A549 (cell line): Measurements from ENCODE around the gene NOTCH2. TPM values are rescaled to one million over a fixed set of nuclear protein-coding genes. Genes with fewer than 3 reads are reported as not detected.

Experiments
- ATAC-seq, 2 experiments: fragments of 200-7000 bp in 1 of 2; fragments of >200 bp in 1 of 2; cut with Nextera tagmentation in 1 of 2; cut with Tn5 transposase in 1 of 2; 3 replicates each; pipeline versions ENCODE4 v1.8.0 to v1.9.1; 2018 to 2020; ENCODE audit warnings: mild to moderate bottlenecking in 1 of 2, moderate library complexity in 1 of 2
- CTCF ChIA-PET: fragments of 300-600 bp; sonication (Branson Sonifier 250); formaldehyde crosslinking; extraction: SDS; loops from one replicate; lab custom pipeline; 2021; ENCODE audit warnings: antibody characterized with exemption, inconsistent platforms; lab: Yijun Ruan, JAX
- POLR2A ChIA-PET: fragments of 350-600 bp; formaldehyde crosslinking; extraction: SDS; loops from one replicate; lab custom pipeline; 2021; ENCODE audit warnings: antibody characterized with exemption, inconsistent platforms; lab: Yijun Ruan, JAX
- DNase-seq, 2 experiments: peaks; one replicate each; pipeline versions ENCODE4 v3.0.0 to v3.0.0-alpha.2; 2011 to 2016; ENCODE audit warnings: low read depth in 1 of 2, low spot score in 1 of 2
- FAIRE-seq: peaks from 2 replicates; lab custom pipeline; 2011; peaks lifted over from hg19 to GRCh38; lab: Jason Lieb, UNC
- H3K27ac ChIP-seq, 2 experiments: fragments of >200 bp; sonication (Bioruptor Twin); formaldehyde crosslinking; 3 replicates each; pipeline ENCODE4 v1.5.1; 2016 to 2017
- H3K4me1 ChIP-seq: fragments of >200 bp; sonication (Bioruptor Twin); formaldehyde crosslinking; 3 replicates; pipeline ENCODE4 v1.6.1; 2016
- H3K4me2 ChIP-seq: fragments of >200 bp; sonication (Bioruptor Twin); formaldehyde crosslinking; 3 replicates; pipeline ENCODE4 v1.6.1; 2016
- H3K4me3 ChIP-seq: fragments of >200 bp; sonication (Bioruptor Twin); formaldehyde crosslinking; 3 replicates; pipeline ENCODE4 v1.5.1; 2016
- H3K9me3 ChIP-seq: fragments of >200 bp; sonication (Bioruptor Twin); formaldehyde crosslinking; 3 replicates; pipeline ENCODE4 v1.6.1; 2016
- BCL3 ChIP-seq: fragments of >200 bp; sonication (Bioruptor Twin); formaldehyde crosslinking; IDR thresholded peaks from 3 replicates; pipeline ENCODE4 v1.6.1; 2016
- BHLHE40 ChIP-seq: IDR thresholded peaks from 2 replicates; pipeline ENCODE4 v1.6.1; 2012; ENCODE audit warnings: low read depth, low read length, inconsistent platforms
- CTCF ChIP-seq: fragments of >200 bp; sonication (Bioruptor Twin); formaldehyde crosslinking; IDR thresholded peaks from 3 replicates; pipeline ENCODE4 v1.5.1; 2016
- EHMT2 ChIP-seq: fragments of 200-600 bp; sonication (generic); IDR thresholded peaks from 2 replicates; pipeline ENCODE4 v1.6.1; 2016; ENCODE audit warnings: antibody characterized with exemption, low read depth, mild to moderate bottlenecking, moderate library complexity
- FOSL2 ChIP-seq, 2 experiments: fragments of 450-650 bp in 1 of 2; fragments of >200 bp in 1 of 2; sonication (Bioruptor Twin) in 1 of 2; formaldehyde crosslinking; IDR thresholded peaks; 2 replicates each; pipeline versions ENCODE4 v1.5.0 to v1.6.1; 2016 to 2020; ENCODE audit warnings: mild to moderate bottlenecking in 1 of 2, moderate library complexity in 1 of 2
- FOXS1 ChIP-seq: fragments of 250-450 bp; sonication (Bioruptor Pico); IDR thresholded peaks from 2 replicates; pipeline ENCODE4 v1.5.0; 2020; ENCODE audit warnings: mild to moderate bottlenecking, moderate library complexity
- HDAC2 ChIP-seq: fragments of 200-600 bp; sonication (generic); IDR thresholded peaks from 2 replicates; pipeline ENCODE4 v1.6.1; 2016
- HOXB5 ChIP-seq: fragments of 250-450 bp; sonication (Bioruptor Pico); IDR thresholded peaks from 2 replicates; pipeline ENCODE4 v1.5.0; 2020; ENCODE audit warnings: mild to moderate bottlenecking, moderate library complexity
- JUN ChIP-seq, 2 experiments: fragments of >200 bp; sonication (Bioruptor Twin); formaldehyde crosslinking; IDR thresholded peaks; 2 replicates in 1 of 2; 3 replicates in 1 of 2; pipeline ENCODE4 v1.6.1; 2016 to 2017
- MAFK ChIP-seq: fragments of 450-650 bp; IDR thresholded peaks from 2 replicates; pipeline ENCODE4 v1.6.1; 2014; ENCODE audit not compliant: partially characterized antibody
- MAX ChIP-seq: IDR thresholded peaks from 2 replicates; pipeline ENCODE4 v1.6.1; 2012
- MYC ChIP-seq: IDR thresholded peaks from 2 replicates; pipeline ENCODE4 v1.6.1; 2012; ENCODE audit warnings: mild to moderate bottlenecking, inconsistent platforms, low read length, improper control_type of control experiment, borderline replicate concordance
- NFE2L2 ChIP-seq: fragments of 150-350 bp; conservative IDR thresholded peaks from 2 replicates; pipeline ENCODE4 v1.6.1; 2014; ENCODE audit warnings: low read length
- POLR2A ChIP-seq: IDR thresholded peaks from 2 replicates; pipeline ENCODE4 v1.6.1; 2012; ENCODE audit warnings: mild to moderate bottlenecking, low read length
- POLR2AphosphoS2 ChIP-seq: conservative IDR thresholded peaks from 2 replicates; pipeline ENCODE4 v1.6.1; 2012; ENCODE audit warnings: low read length, improper control_type of control experiment, inconsistent platforms
- RAD21 ChIP-seq, 2 experiments: fragments of >200 bp in 1 of 2; sonication (Bioruptor Twin) in 1 of 2; formaldehyde crosslinking in 1 of 2; IDR thresholded peaks in 1 of 2; conservative IDR thresholded peaks in 1 of 2; 2 replicates in 1 of 2; 3 replicates in 1 of 2; pipeline ENCODE4 v1.6.1; 2012 to 2018; ENCODE audit warnings: inconsistent platforms in 1 of 2
- RARB ChIP-seq: fragments of 250-450 bp; sonication (Bioruptor Pico); IDR thresholded peaks from 2 replicates; pipeline ENCODE4 v1.8.0; 2021; ENCODE audit warnings: mild to moderate bottlenecking, moderate library complexity
- RFX5 ChIP-seq: fragments of 450-650 bp; IDR thresholded peaks from 2 replicates; pipeline ENCODE4 v1.7.1; 2014; ENCODE audit warnings: antibody characterized with exemption, mild to moderate bottlenecking, moderate library complexity
- SMC3 ChIP-seq: fragments of >200 bp; sonication (Bioruptor Twin); formaldehyde crosslinking; IDR thresholded peaks from 3 replicates; pipeline ENCODE4 v1.6.1; 2018; ENCODE audit warnings: inconsistent platforms
- TFCP2L1 ChIP-seq: fragments of 250-450 bp; sonication (Bioruptor Pico); IDR thresholded peaks from 2 replicates; pipeline ENCODE4 v1.5.0; 2021; ENCODE audit warnings: mild to moderate bottlenecking
- TP53 ChIP-seq: fragments of 250-450 bp; sonication (Bioruptor Pico); IDR thresholded peaks from 2 replicates; pipeline ENCODE4 v1.5.0; 2021; ENCODE audit warnings: mild to moderate bottlenecking, moderate library complexity
- WGBS: methylation state at CpG from one replicate; pipeline ENCODE4 v1.1.6; 2017; ENCODE audit errors: missing lambda C conversion rate; 5-methylcytosine and 5-hydroxymethylcytosine counted together
- polyA plus RNA-seq, 4 experiments: library from polyadenylated mRNA; depleted of rRNA in 3 of 4; stranded (reverse); fragments of >200 nt; fragmentation: RNase III in 1 of 4; extraction: RNeasy Plus Mini Kit Qiagen cat#74134 plus additional on column Dnase treatment in 1 of 4; gene quantifications; 2 replicates in 3 of 4; 3 replicates in 1 of 4; pipeline ENCODE4 v1.2.3, GENCODE V29; 2011 to 2017
- TF ChIP-seq, protein P1 (sequence below): fragments of >200 bp; sonication (Bioruptor Twin); formaldehyde crosslinking; IDR thresholded peaks from 2 replicates; pipeline ENCODE4 v1.6.1; 2016
- TF ChIP-seq, protein P2 (sequence below): fragments of 250-450 bp; sonication (Bioruptor Pico); IDR thresholded peaks from 2 replicates; pipeline ENCODE4 v1.5.0; 2020; ENCODE audit warnings: low read depth, mild to moderate bottlenecking, moderate library complexity
- TF ChIP-seq, protein P3 (sequence below): fragments of 150-350 bp; IDR thresholded peaks from 2 replicates; pipeline ENCODE4 v1.6.1; 2014; ENCODE audit warnings: low read depth, mild to moderate bottlenecking, low read length
- TF ChIP-seq, protein P4 (sequence below): fragments of 250-450 bp; sonication (Bioruptor Pico); IDR thresholded peaks from 2 replicates; pipeline ENCODE4 v1.5.0; 2021; ENCODE audit warnings: mild to moderate bottlenecking, moderate library complexity, borderline replicate concordance

NOTCH2 gene
- polyA plus RNA-seq, 2 of the 4 experiments (the other 2 are of a cell fraction): 11.6 to 15.0 TPM

- TF ChIP-seq NFE2L2 (no peak), HDAC2 (no peak)
These were observed 100.9 kb downstream of the NOTCH2 start (continued) for GRCh38 chr1:119968601-119969000.

GRCh38 chr1:119968068-119968492 is 101.4 kb downstream of the NOTCH2 start:
- ATAC-seq: peak; percentile 62 to 87; a peak in 5 of 6 replicates
- POLR2A ChIA-PET: no interaction called here
- 86% methylated on average over 1 of the region's 1 CpG for WGBS
- no peak for FAIRE-seq
- DNase-seq: peak; percentile 6 to 54
- H3K9me3 ChIP-seq: no peaks in the 10 kb centered on the region
- H3K4me2 ChIP-seq: no peak overlapping the region
- H3K27ac ChIP-seq: no peak overlapping the region
- no peaks in the 10 kb centered on the region for H3K4me1 ChIP-seq
- CTCF ChIA-PET: interaction anchor here (0.6 to 2.7 kb wide), 7 partner anchors 9 to 19 kb away, joined by 4 to 21 read pairs (median 4); no protein-coding TSS in a partner anchor
- no peak overlapping the region for H3K4me3 ChIP-seq
- TF ChIP-seq MAFK (peak; percentile 63), CTCF (peak; percentile 64), JUN (IDR thresholded peaks at IDR 0.05) (no peak), SMC3 (peak; percentile 49; the same call in 2 of the 3 replicates), MAX (no peak), POLR2AphosphoS2 (no peak), HDAC2 (no peak), EHMT2 (no peak), RAD21 (conservative IDR thresholded peaks at IDR 0.05 in 1 of 2, IDR thresholded peaks at IDR 0.05 in 1 of 2) (peak; percentile 27 to 49; a peak in 4 of 5 replicates), TP53 (CRISPR knock-in tag) (no peak)
- TF ChIP-seq, protein P1, sequence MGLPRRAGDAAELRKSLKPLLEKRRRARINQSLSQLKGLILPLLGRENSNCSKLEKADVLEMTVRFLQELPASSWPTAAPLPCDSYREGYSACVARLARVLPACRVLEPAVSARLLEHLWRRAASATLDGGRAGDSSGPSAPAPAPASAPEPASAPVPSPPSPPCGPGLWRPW: no peak
- TF ChIP-seq, protein P2, sequence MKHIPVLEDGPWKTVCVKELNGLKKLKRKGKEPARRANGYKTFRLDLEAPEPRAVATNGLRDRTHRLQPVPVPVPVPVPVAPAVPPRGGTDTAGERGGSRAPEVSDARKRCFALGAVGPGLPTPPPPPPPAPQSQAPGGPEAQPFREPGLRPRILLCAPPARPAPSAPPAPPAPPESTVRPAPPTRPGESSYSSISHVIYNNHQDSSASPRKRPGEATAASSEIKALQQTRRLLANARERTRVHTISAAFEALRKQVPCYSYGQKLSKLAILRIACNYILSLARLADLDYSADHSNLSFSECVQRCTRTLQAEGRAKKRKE (CRISPR knock-in tag): no peak

- 94% methylated on average over 2 of the region's 2 CpGs for WGBS
- Histone ChIP-seq H3K27ac (no peak overlapping the region), H3K4me2 (no peak overlapping the region), H3K9me3 (no peaks in the 10 kb centered on the region), H3K4me3 (no peak overlapping the region), H3K4me1 (no peaks in the 10 kb centered on the region)
- TF ChIP-seq, protein P2 (CRISPR knock-in tag): no peak
- TF ChIP-seq MYC (no peak), RFX5 (no peak), RARB (CRISPR knock-in tag) (no peak), TFCP2L1 (CRISPR knock-in tag) (no peak), JUN (IDR thresholded peaks at IDR 0.05) (no peak), HOXB5 (CRISPR knock-in tag) (no peak), BHLHE40 (no peak), TP53 (CRISPR knock-in tag) (no peak), FOXS1 (CRISPR knock-in tag) (no peak), BCL3 (no peak), FOSL2 (IDR thresholded peaks at IDR 0.05) (no peak), FOSL2 (CRISPR knock-in tag; IDR thresholded peaks at IDR 0.05) (no peak), POLR2A (no peak), RAD21 (conservative IDR thresholded peaks at IDR 0.05 in 1 of 2, IDR thresholded peaks at IDR 0.05 in 1 of 2) (no peak)
- TF ChIP-seq, protein P3, sequence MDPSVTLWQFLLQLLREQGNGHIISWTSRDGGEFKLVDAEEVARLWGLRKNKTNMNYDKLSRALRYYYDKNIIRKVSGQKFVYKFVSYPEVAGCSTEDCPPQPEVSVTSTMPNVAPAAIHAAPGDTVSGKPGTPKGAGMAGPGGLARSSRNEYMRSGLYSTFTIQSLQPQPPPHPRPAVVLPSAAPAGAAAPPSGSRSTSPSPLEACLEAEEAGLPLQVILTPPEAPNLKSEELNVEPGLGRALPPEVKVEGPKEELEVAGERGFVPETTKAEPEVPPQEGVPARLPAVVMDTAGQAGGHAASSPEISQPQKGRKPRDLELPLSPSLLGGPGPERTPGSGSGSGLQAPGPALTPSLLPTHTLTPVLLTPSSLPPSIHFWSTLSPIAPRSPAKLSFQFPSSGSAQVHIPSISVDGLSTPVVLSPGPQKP: no peak
- TF ChIP-seq, protein P4, sequence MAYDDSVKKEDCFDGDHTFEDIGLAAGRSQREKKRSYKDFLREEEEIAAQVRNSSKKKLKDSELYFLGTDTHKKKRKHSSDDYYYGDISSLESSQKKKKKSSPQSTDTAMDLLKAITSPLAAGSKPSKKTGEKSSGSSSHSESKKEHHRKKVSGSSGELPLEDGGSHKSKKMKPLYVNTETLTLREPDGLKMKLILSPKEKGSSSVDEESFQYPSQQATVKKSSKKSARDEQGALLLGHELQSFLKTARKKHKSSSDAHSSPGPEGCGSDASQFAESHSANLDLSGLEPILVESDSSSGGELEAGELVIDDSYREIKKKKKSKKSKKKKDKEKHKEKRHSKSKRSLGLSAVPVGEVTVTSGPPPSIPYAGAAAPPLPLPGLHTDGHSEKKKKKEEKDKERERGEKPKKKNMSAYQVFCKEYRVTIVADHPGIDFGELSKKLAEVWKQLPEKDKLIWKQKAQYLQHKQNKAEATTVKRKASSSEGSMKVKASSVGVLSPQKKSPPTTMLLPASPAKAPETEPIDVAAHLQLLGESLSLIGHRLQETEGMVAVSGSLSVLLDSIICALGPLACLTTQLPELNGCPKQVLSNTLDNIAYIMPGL (CRISPR knock-in tag): no peak
- CTCF ChIA-PET: no interaction called here
- DNase-seq (no peak), FAIRE-seq (no peak), ATAC-seq (no peak)
- POLR2A ChIA-PET: no interaction called here
These were observed 102.8 kb downstream of the NOTCH2 start for GRCh38 chr1:119966681-119967080.
